Measurements from ENCODE around the gene ENO2. TPM values are rescaled to one million over a fixed set of nuclear protein-coding genes. Genes with fewer than 3 reads are reported as not detected.
A peak's percentile ranks its signal among the peaks of the same experiment; 100 is the strongest.

The ENO2 gene
- total and polyA plus RNA-seq, 4 donors = 1.1 to 3.1 (median 1.4) TPM

DNA sequence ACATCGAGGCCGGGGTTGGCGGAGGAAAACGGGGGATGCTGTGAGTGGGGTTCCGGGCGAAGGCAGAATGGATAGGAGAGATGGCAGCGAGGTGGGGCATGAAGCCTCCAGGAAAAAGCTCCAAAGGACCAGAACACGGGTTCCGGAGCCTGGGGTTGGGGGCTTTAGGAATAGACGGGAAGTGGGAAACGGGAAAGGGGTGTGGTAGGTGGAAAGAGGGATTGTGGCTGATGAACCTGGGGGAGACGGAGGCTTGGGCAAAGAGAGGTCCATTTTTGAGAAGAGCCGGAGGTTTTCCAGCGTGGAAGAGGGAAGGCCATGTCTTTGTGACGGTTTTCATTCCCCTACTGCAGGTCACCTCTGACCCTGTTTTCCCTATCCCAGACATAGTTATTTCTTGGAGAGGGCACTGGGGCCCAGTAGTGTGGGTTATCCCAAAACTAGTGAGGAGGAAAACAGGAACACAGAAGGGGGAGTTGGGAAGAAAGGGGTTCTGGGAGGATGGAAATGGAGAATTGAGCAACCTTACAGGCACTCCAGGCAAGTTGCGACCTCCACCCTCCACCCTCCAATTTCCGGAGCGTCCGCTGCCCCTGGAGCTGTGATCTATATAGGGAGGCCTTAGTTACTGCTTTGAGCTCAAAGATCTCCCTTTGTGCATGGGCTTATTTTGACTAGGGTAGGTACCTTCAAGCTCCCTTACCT, 14.5 kb downstream of the ENO2 start:
- H3K9me3 ChIP-seq (ENCODE audit: control insufficient read depth in 4 of 4, low read length in 3 of 4) = no peaks in the 10 kb centered on the region
- DNase-seq (ENCODE audit: low spot score) = no peak
- TF ChIP-seq CTCF (IDR thresholded peaks at IDR 0.05; ENCODE audit: low read depth, low read length, missing input control) (no peak), NR2F2 (IDR thresholded peaks at IDR 0.05) (peak; percentile 19)
- H3K4me1 ChIP-seq (ENCODE audit: control insufficient read depth in 4 of 4, insufficient read depth in 4 of 4, low read length in 3 of 4) = peaks cover 9 to 61% (median 47%) of the 10 kb centered on the region in 4 donors
- no peaks in the 10 kb centered on the region for H3K27me3 ChIP-seq (ENCODE audit: control insufficient read depth in 4 of 4, insufficient read depth in 4 of 4, low read length in 3 of 4)
- peak overlapping the region; percentile 62 to 66 for H3K27ac ChIP-seq (ENCODE audit: low read depth in 1 of 2, low read length in 2 of 2)
- 17% methylated on average over 19 of the region's 19 CpGs for WGBS
- H3K4me3 ChIP-seq (ENCODE audit: low read depth in 1 of 3, low read length in 3 of 3) = peak overlapping the region; percentile 66 to 88 (median 78)
- H3K9ac ChIP-seq (ENCODE audit: low read depth in 1 of 2, low read length in 2 of 2) = peak overlapping the region; percentile 35 to 55
- peaks cover 0 to 2% (median 0%) of the 10 kb centered on the region in 4 donors for H3K36me3 ChIP-seq (ENCODE audit: control insufficient read depth in 4 of 4, insufficient read depth in 3 of 4, low read depth in 1 of 4, low read length in 3 of 4)

DNA sequence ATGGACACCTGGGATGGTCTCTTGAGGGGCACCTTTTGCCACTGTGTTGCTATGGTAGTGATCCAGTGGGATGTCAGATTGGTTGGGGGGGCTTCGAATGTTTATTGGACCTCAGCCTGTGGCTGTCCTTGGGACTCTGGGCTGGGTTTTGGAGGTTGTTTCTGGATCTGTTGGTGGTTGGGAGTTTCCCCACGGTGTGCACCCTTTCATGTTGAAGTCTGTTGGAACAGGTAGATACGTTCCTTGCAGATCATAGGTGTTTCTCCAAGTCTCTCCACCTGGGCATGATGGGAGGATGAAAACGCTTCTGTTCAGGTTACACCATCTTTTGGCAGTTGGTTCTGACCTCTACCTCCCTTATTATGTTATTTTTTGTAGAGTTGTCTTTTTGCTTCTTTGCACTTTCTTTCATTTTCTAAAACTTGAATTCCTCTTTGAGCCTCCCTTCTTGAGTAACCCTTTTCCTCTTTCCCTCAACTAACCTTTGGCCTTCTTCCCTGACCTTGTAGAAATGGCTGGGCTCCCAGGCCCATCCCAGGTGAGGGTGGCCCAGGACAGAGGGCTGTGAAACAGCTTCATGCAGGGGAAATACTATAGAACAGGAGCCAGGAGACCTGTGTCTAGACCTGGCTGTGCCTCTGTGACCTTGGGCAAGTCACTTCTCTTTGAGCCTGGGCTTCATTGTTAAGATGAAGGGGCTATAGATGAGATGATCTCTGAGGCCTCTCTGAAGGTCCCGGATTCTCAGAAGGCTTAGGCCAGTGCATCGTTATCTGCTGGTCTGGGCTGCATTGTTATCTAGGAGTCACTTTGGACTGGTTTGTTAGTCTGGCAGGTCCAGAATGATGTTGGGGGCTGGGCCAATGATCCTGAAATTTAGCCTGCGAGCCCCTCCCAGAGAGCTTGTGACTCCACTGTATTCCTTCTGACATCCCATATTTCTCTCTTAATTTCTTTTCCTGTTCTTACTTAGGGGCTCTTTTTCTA, 15.4 kb downstream of the ENO2 start:
- Histone ChIP-seq H3K4me3 (ENCODE audit: low read depth in 1 of 3, low read length in 3 of 3) (peak overlapping the region; percentile 66 to 88 (median 78)), H3K36me3 (ENCODE audit: control insufficient read depth in 4 of 4, insufficient read depth in 3 of 4, low read depth in 1 of 4, low read length in 3 of 4) (peaks cover 0 to 10% (median 2%) of the 10 kb centered on the region in 4 donors), H3K9ac (ENCODE audit: low read depth in 1 of 2, low read length in 2 of 2) (no peak overlapping the region), H3K9me3 (ENCODE audit: control insufficient read depth in 4 of 4, low read length in 3 of 4) (no peaks in the 10 kb centered on the region), H3K27me3 (ENCODE audit: control insufficient read depth in 4 of 4, insufficient read depth in 4 of 4, low read length in 3 of 4) (no peaks in the 10 kb centered on the region), H3K4me1 (ENCODE audit: control insufficient read depth in 4 of 4, insufficient read depth in 4 of 4, low read length in 3 of 4) (peaks cover 9 to 55% (median 39%) of the 10 kb centered on the region in 4 donors), H3K27ac (ENCODE audit: low read depth in 1 of 2, low read length in 2 of 2) (peak overlapping the region; percentile 26 to 66)
- 62% methylated on average over 7 of the region's 7 CpGs for WGBS
- TF ChIP-seq, protein P1, sequence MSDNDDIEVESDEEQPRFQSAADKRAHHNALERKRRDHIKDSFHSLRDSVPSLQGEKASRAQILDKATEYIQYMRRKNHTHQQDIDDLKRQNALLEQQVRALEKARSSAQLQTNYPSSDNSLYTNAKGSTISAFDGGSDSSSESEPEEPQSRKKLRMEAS (IDR thresholded peaks at IDR 0.05) = no peak
- TF ChIP-seq RAD21 (IDR thresholded peaks at IDR 0.05) (no peak), HNF4A (conservative IDR thresholded peaks at IDR 0.05) (no peak), GABPA (IDR thresholded peaks at IDR 0.05 in 1 of 2, conservative IDR thresholded peaks at IDR 0.05 in 1 of 2) (no peak), YY1 (IDR thresholded peaks at IDR 0.05) (no peak), FOXA2 (IDR thresholded peaks at IDR 0.05) (no peak), TAF1 (conservative IDR thresholded peaks at IDR 0.05) (no peak), CTCF (IDR thresholded peaks at IDR 0.05; ENCODE audit: low read depth, low read length, missing input control) (no peak), EGR1 (IDR thresholded peaks at IDR 0.05; ENCODE audit: low read depth in 2 of 2) (no peak), ZBTB33 (IDR thresholded peaks at IDR 0.05) (no peak), SP1 (IDR thresholded peaks at IDR 0.05) (no peak), ATF3 (IDR thresholded peaks at IDR 0.05) (no peak), RXRA (IDR thresholded peaks at IDR 0.05) (no peak)
- TF ChIP-seq, protein P2, sequence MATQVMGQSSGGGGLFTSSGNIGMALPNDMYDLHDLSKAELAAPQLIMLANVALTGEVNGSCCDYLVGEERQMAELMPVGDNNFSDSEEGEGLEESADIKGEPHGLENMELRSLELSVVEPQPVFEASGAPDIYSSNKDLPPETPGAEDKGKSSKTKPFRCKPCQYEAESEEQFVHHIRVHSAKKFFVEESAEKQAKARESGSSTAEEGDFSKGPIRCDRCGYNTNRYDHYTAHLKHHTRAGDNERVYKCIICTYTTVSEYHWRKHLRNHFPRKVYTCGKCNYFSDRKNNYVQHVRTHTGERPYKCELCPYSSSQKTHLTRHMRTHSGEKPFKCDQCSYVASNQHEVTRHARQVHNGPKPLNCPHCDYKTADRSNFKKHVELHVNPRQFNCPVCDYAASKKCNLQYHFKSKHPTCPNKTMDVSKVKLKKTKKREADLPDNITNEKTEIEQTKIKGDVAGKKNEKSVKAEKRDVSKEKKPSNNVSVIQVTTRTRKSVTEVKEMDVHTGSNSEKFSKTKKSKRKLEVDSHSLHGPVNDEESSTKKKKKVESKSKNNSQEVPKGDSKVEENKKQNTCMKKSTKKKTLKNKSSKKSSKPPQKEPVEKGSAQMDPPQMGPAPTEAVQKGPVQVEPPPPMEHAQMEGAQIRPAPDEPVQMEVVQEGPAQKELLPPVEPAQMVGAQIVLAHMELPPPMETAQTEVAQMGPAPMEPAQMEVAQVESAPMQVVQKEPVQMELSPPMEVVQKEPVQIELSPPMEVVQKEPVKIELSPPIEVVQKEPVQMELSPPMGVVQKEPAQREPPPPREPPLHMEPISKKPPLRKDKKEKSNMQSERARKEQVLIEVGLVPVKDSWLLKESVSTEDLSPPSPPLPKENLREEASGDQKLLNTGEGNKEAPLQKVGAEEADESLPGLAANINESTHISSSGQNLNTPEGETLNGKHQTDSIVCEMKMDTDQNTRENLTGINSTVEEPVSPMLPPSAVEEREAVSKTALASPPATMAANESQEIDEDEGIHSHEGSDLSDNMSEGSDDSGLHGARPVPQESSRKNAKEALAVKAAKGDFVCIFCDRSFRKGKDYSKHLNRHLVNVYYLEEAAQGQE (IDR thresholded peaks at IDR 0.05) = no peak
- DNase-seq (ENCODE audit: low spot score) = no peak
